Hepatocyte (in vitro differentiated cells): Measurements from ENCODE around the gene RASAL2. TPM values are rescaled to one million over a fixed set of nuclear protein-coding genes. Genes with fewer than 3 reads are reported as not detected.

Experiments
- DNase-seq: peaks from one replicate; pipeline ENCODE4 v3.0.0-alpha.2; 2016; ENCODE audit warnings: low spot score
- H2AFZ ChIP-seq: fragments of 200-600 bp; sonication (generic); 2 replicates; pipeline ENCODE4 v1.6.0; 2016; ENCODE audit warnings: antibody characterized with exemption, mild to moderate bottlenecking
- H3K27ac ChIP-seq: fragments of 200-600 bp; sonication (generic); 2 replicates; pipeline ENCODE4 v1.5.1; 2016; ENCODE audit warnings: mild to moderate bottlenecking
- H3K27me3 ChIP-seq: fragments of 200-600 bp; sonication (generic); 2 replicates; pipeline ENCODE4 v1.6.1; 2016
- H3K36me3 ChIP-seq: fragments of 200-600 bp; sonication (generic); replicated peaks from 2 replicates; pipeline ENCODE4 v1.5.1; 2016; ENCODE audit warnings: low read depth; ENCODE audit not compliant: insufficient read depth
- H3K4me1 ChIP-seq: fragments of 200-600 bp; sonication (generic); 2 replicates; pipeline ENCODE4 v1.5.1; 2016; ENCODE audit warnings: mild to moderate bottlenecking, moderate library complexity; ENCODE audit not compliant: insufficient read depth
- H3K4me2 ChIP-seq: fragments of 200-600 bp; sonication (generic); 2 replicates; pipeline ENCODE4 v1.6.0; 2016
- H3K4me3 ChIP-seq: fragments of 200-600 bp; sonication (generic); 2 replicates; pipeline ENCODE4 v1.5.1; 2016; ENCODE audit warnings: mild to moderate bottlenecking
- H3K79me2 ChIP-seq: fragments of 200-600 bp; sonication (generic); 2 replicates; pipeline ENCODE4 v1.6.0; 2017; ENCODE audit warnings: mild to moderate bottlenecking
- H3K9me2 ChIP-seq: fragments of 200-600 bp; sonication (generic); replicated peaks from 2 replicates; pipeline ENCODE4 v1.6.0; 2017; ENCODE audit warnings: mild to moderate bottlenecking; ENCODE audit not compliant: insufficient read depth
- H3K9me3 ChIP-seq: fragments of 200-600 bp; sonication (generic); 2 replicates; pipeline ENCODE4 v1.5.1; 2016; ENCODE audit warnings: low read depth, mild to moderate bottlenecking
- H4K20me1 ChIP-seq: fragments of 200-600 bp; sonication (generic); 2 replicates; pipeline ENCODE4 v1.6.0; 2016; ENCODE audit warnings: mild to moderate bottlenecking; ENCODE audit not compliant: insufficient read depth, poor library complexity, severe bottlenecking
- CTCF ChIP-seq: fragments of 200-600 bp; sonication (generic); IDR thresholded peaks from 2 replicates; pipeline ENCODE4 v1.5.1; 2016; ENCODE audit warnings: antibody characterized with exemption, mild to moderate bottlenecking; ENCODE audit not compliant: poor library complexity
- EZH2 ChIP-seq: fragments of 200-600 bp; sonication (generic); IDR thresholded peaks from 2 replicates; pipeline ENCODE4 v1.6.1; 2016; ENCODE audit warnings: antibody characterized with exemption, mild to moderate bottlenecking, borderline replicate concordance
- EZH2phosphoT487 ChIP-seq: fragments of 200-600 bp; sonication (generic); IDR thresholded peaks from one replicate; pipeline ENCODE4 v1.6.1; 2018; ENCODE audit warnings: antibody characterized with exemption, mild to moderate bottlenecking, low read depth, moderate library complexity; ENCODE audit not compliant: unreplicated experiment, severe bottlenecking
- WGBS: methylation state at CpG from one replicate; pipeline ENCODE4 v1.1.6; 2016; ENCODE audit warnings: low lambda C conversion rate; ENCODE audit errors: missing lambda C conversion rate; 5-methylcytosine and 5-hydroxymethylcytosine counted together
- polyA plus RNA-seq: library from polyadenylated mRNA; unstranded; fragments of >200 nt; fragmentation: Nextera tagmentation; extraction: Ambion mirVana; gene quantifications from 2 replicates; pipeline ENCODE4 v1.2.1, GENCODE V29; 2016
- total RNA-seq: library from RNA; depleted of rRNA; stranded (reverse); fragments of >200 nt; gene quantifications from 2 replicates; pipeline ENCODE4 v1.2.3, GENCODE V29; 2014

The RASAL2 gene
- total and polyA plus RNA-seq, 2 experiments from 2014 or later = 8.7 to 24.0 TPM

GRCh38 chr1:178341261-178341956 lies 247.5 kb downstream of the RASAL2 start:
- H3K4me3 ChIP-seq = peak overlapping the region; percentile 9
- peaks cover 15% of the 10 kb centered on the region for H3K4me1 ChIP-seq
- peak; percentile 77 for DNase-seq
- H3K27ac ChIP-seq = peak overlapping the region; percentile 73
- no peaks in the 10 kb centered on the region for H4K20me1 ChIP-seq
- H3K9me3 ChIP-seq = no peaks in the 10 kb centered on the region
- peak overlapping the region; percentile 33 for H2AFZ ChIP-seq
- no peaks in the 10 kb centered on the region for H3K9me2 ChIP-seq
- H3K4me2 ChIP-seq = peak overlapping the region; percentile 79
- no peaks in the 10 kb centered on the region for H3K27me3 ChIP-seq
- H3K79me2 ChIP-seq = peaks cover 19% of the 10 kb centered on the region
- TF ChIP-seq CTCF = no peak
- TF ChIP-seq EZH2 = no peak
- TF ChIP-seq EZH2phosphoT487 = no peak
- no peaks in the 10 kb centered on the region for H3K36me3 ChIP-seq
- WGBS = 7% methylated on average over 10 of the region's 10 CpGs

- no peaks in the 10 kb centered on the region for H3K9me2 ChIP-seq
- peaks cover 19% of the 10 kb centered on the region for H3K79me2 ChIP-seq
- H3K4me1 ChIP-seq = peaks cover 15% of the 10 kb centered on the region
- WGBS = 69% methylated on average over 2 of the region's 2 CpGs
- H2AFZ ChIP-seq = no peak overlapping the region
- H4K20me1 ChIP-seq = no peaks in the 10 kb centered on the region
- TF ChIP-seq EZH2 = no peak
- no peak for TF ChIP-seq CTCF
- TF ChIP-seq EZH2phosphoT487 = no peak
- H3K27ac ChIP-seq = no peak overlapping the region
- H3K4me2 ChIP-seq = peak overlapping the region; percentile 79
- no peaks in the 10 kb centered on the region for H3K36me3 ChIP-seq
- no peaks in the 10 kb centered on the region for H3K9me3 ChIP-seq
- no peak for DNase-seq
- no peak overlapping the region for H3K4me3 ChIP-seq
- H3K27me3 ChIP-seq = no peaks in the 10 kb centered on the region
Measured at GRCh38 chr1:178342745-178343144, 248.8 kb downstream of the RASAL2 start.

GRCh38 chr1:178344513-178345091 lies 250.7 kb downstream of the RASAL2 start:
- no peaks in the 10 kb centered on the region for H3K27me3 ChIP-seq
- no peaks in the 10 kb centered on the region for H3K9me3 ChIP-seq
- H3K36me3 ChIP-seq = no peaks in the 10 kb centered on the region
- H3K27ac ChIP-seq = peak overlapping the region; percentile 6
- no peak overlapping the region for H3K4me3 ChIP-seq
- DNase-seq = peak; percentile 43
- TF ChIP-seq EZH2phosphoT487 (no peak), CTCF (peak; percentile 51), EZH2 (no peak)
- no peaks in the 10 kb centered on the region for H4K20me1 ChIP-seq
- peaks cover 18% of the 10 kb centered on the region for H3K79me2 ChIP-seq
- H3K4me1 ChIP-seq = peaks cover 15% of the 10 kb centered on the region
- no peak overlapping the region for H3K4me2 ChIP-seq
- no peak overlapping the region for H2AFZ ChIP-seq
- no peaks in the 10 kb centered on the region for H3K9me2 ChIP-seq
- WGBS = 46% methylated on average over 5 of the region's 5 CpGs
